RWPE1 (cell line): ENCODE data around the gene PTPRU.
A peak's percentile ranks its signal among the peaks of the same experiment; 100 is the strongest.

Experiments
- CTCF ChIA-PET: fragments of 350-600 bp; sonication (Branson Sonifier 250); formaldehyde crosslinking; extraction: SDS; loops from one replicate; lab custom pipeline; 2021; lab: Yijun Ruan, JAX
- POLR2A ChIA-PET: fragments of 400-600 bp; formaldehyde crosslinking; extraction: SDS; loops from one replicate; lab custom pipeline; 2020; ENCODE audit warnings: antibody characterized with exemption; ENCODE audit not compliant: low non-redundant PET; lab: Yijun Ruan, JAX
- DNase-seq: peaks from one replicate; pipeline ENCODE4 v3.0.0; 2012; ENCODE audit warnings: low spot score
- H3K27ac ChIP-seq: fragments of 450-650 bp; 2 replicates; pipeline ENCODE4 v1.5.1; 2017
- TF ChIP-seq, protein P1 (sequence below): fragments of 450-650 bp; conservative IDR thresholded peaks from 2 replicates; pipeline ENCODE4 v1.5.1; 2017; ENCODE audit warnings: low read depth, mild to moderate bottlenecking

The PTPRU gene

GRCh38 chr1:29235955-29236711 is at the start of gene PTPRU:
TSS of gene PTPRU (plus strand) at chr1:29236522. CDS start at chr1:29236645, 123 bp downstream.
- DNase-seq, result peak; percentile 82
- ChIA-PET POLR2A (no interaction called here), CTCF (interaction anchor here (0.5 to 1.0 kb wide), 6 partner anchors 23 to 1012 kb away, joined by 3 to 5 read pairs (median 4); no protein-coding TSS in a partner anchor)
- TF ChIP-seq, protein P1, sequence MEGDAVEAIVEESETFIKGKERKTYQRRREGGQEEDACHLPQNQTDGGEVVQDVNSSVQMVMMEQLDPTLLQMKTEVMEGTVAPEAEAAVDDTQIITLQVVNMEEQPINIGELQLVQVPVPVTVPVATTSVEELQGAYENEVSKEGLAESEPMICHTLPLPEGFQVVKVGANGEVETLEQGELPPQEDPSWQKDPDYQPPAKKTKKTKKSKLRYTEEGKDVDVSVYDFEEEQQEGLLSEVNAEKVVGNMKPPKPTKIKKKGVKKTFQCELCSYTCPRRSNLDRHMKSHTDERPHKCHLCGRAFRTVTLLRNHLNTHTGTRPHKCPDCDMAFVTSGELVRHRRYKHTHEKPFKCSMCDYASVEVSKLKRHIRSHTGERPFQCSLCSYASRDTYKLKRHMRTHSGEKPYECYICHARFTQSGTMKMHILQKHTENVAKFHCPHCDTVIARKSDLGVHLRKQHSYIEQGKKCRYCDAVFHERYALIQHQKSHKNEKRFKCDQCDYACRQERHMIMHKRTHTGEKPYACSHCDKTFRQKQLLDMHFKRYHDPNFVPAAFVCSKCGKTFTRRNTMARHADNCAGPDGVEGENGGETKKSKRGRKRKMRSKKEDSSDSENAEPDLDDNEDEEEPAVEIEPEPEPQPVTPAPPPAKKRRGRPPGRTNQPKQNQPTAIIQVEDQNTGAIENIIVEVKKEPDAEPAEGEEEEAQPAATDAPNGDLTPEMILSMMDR, result peak; percentile 91
- peak within 1 kb of the TSS; percentile 91 for H3K27ac ChIP-seq

DNA sequence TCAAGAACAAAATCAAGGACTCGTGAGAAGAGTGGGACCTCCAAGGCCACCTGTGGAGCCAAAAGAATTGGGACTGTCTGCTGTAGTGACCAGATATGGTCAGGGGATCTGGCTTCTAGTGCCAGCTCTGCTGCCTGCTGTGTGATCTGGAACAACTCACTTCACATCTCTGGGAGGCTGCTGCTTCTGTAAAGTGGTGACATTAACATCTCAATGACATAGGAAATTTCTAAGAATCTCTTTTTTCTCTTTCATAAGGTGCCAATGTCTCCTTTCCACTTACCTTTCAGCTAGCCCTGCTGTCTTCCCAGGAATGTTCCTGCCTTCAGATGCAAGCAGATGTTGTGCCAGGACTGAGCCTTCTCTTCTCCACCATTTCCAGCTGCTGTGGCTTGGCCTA is 49.6 kb upstream of the PTPRU start:
- TF ChIP-seq, protein P1, result no peak
- ChIA-PET POLR2A (no interaction called here), CTCF (interaction anchor here (0.5 kb wide), 1 partner anchor 200 kb away, joined by 3 read pairs; no protein-coding TSS in a partner anchor)
- no peak for DNase-seq
- H3K27ac ChIP-seq, result no peak overlapping the region

DNA sequence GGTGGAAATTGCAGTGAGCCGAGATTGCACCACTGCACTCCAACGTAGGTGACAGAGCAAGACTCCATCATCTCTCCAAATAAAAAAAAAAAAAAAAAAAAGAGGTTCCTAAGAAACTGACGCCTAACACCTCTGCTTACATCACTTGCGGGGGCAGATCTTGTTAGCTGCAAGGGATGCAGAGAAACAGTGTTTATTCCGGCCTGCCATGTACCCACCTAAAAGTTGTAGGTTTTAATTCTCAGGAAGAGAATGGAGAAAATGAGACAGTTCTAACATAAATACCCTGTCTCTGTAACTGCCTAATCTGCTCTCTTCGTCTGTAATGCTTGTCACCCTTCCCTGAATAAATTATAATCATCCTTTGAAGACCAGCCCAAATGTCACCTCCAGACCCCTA is 45.6 kb upstream of the PTPRU start:
- TF ChIP-seq, protein P1, result no peak
- DNase-seq, result no peak
- H3K27ac ChIP-seq, result peak overlapping the region; percentile 59; the same call in 1 of the 2 replicates
- ChIA-PET CTCF (interaction anchor here (0.7 to 0.8 kb wide), 2 partner anchors 12 to 416 kb away, joined by 3 to 4 read pairs; no protein-coding TSS in a partner anchor), POLR2A (no interaction called here)

DNA sequence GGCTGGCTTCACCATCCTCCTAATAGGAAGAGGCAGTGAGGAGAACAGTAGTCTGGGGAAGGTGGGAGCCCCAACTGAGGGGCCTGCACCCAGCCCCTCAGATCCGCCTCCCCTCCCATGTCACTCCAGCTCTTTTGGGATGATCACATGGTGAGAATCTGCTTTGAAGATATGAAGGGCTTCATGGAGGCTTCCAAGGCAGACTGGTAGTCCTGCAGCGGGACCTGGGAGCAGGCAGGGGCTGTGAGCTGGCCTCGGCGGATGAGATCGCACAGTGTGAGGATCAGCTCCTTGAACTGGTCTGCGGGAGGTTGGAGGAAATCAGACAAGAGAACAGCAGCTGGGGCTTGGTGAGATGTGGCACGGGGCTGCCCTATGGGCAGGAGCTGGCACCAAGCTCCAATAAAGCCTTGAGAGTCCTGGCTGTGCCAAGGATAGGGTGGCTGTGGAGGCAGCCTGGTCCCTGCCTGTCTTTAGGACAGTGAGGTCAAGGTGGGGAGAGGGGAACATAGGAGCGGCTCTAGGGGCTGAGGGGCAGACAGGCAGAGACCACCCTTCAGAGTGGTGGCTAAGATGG is 42.4 kb upstream of the PTPRU start:
- POLR2A ChIA-PET, result interaction anchor here (0.6 kb wide), 1 partner anchor 1958 kb away, joined by 4 read pairs; no protein-coding TSS in a partner anchor
- CTCF ChIA-PET, result interaction anchor here (1.5 kb wide), 1 partner anchor 9 kb away, joined by 5 read pairs; no protein-coding TSS in a partner anchor
- H3K27ac ChIP-seq, result peak overlapping the region; percentile 3
- TF ChIP-seq, protein P1, result no peak
- DNase-seq, result no peak

DNA sequence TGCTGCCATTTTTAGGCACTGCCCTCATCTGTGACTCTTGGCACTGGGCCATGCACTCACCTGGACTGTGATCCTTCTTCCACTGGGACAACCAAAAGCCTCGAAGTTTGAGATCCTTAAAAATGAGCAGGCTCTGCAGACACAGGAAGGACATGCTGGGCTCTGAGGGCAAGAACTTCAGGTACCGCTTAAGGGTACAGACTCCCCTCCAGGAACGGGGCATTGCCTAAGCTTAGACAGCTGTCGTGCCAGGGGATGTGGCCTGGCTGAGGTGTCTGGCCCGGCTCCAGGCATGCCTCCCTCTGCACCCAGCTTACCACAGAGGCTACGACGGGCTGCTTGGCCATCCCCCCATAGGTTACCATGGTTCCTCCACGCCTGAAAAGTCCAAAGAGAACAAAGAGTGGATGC is 40.4 kb upstream of the PTPRU start:
- ChIA-PET CTCF (interaction anchor here (0.6 to 0.7 kb wide), 2 partner anchors 459 to 1818 kb away, joined by 3 to 4 read pairs; partner anchors contain the start of gene YTHDF2), POLR2A (interaction anchor here (0.6 kb wide), 1 partner anchor 60 kb away, joined by 5 read pairs; no protein-coding TSS in a partner anchor)
- TF ChIP-seq, protein P1, result no peak
- H3K27ac ChIP-seq, result peak overlapping the region; percentile 52
- no peak for DNase-seq

DNA sequence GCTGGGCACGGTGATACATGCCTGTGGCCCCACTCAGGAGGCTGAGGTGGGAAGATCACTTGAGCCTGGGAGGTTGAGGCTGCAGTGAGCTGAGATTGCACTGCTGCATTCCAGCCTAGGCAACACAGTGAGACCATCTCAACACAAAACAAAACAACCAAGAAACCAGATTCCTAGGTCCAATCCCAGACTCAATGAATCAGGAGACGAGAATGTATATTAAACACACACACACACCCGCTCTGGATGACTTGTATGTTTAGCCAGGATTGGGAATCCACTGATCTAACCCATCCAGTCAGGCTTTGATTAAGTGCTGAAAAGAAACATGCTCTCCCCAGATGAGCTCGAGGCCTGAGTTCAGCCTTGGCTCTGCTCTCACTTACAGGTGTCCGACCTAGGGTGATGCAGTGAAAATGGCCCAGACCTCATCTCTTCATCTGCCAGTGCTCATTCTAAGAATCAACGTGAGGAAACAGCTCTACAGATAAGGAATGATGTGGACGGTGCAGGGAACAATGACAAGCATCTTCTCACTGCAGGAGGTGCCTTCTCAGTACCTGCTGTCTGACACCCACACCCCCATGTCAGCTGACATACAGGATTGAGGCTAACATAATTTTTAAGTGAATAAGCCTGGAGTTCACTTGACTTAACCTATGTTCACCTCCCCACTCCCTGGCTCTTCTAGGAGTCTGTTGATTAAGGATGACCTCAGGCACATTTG is 39.3 kb upstream of the PTPRU start:
- CTCF ChIA-PET, result interaction anchor here (0.5 to 1.8 kb wide), 7 partner anchors 15 to 319 kb away, joined by 3 to 13 read pairs (median 5); partner anchors contain the start of gene SRSF4
- TF ChIP-seq, protein P1, result no peak
- POLR2A ChIA-PET, result interaction anchor here (0.7 kb wide), 1 partner anchor 15 kb away, joined by 3 read pairs; no protein-coding TSS in a partner anchor
- H3K27ac ChIP-seq, result peak overlapping the region; percentile 52
- DNase-seq, result no peak
